Gastroesophageal sphincter (tissue), 3 donors: ENCODE data around the gene ENTPD2.

Source experiments
- POLR2A ChIP-seq, 2 donors: fragments of 450-650 bp; IDR thresholded peaks; one replicate each; pipeline ENCODE4 v1.6.1; 2017; ENCODE audit warnings: antibody characterized with exemption in 2 of 2, mild to moderate bottlenecking in 2 of 2, moderate library complexity in 1 of 2
- POLR2AphosphoS5 ChIP-seq: sonication (generic); formaldehyde crosslinking; IDR thresholded peaks from one replicate; pipeline ENCODE4 v1.6.1; 2017; ENCODE audit warnings: antibody characterized with exemption
- TF ChIP-seq, protein P1 (sequence below), 4 experiments: fragments of 200-600 bp in 2 of 4; fragments of 450-650 bp in 2 of 4; sonication (generic) in 1 of 4; IDR thresholded peaks; one replicate each; pipeline ENCODE4 v1.5.1; 2017 to 2019; ENCODE audit warnings: antibody characterized with exemption in 4 of 4, mild to moderate bottlenecking in 2 of 4, moderate library complexity in 2 of 4

GRCh38 chr9:137015976-137016375 is 37.9 kb downstream of the ENTPD2 start:
- TF ChIP-seq POLR2AphosphoS5, result no peak
- TF ChIP-seq, protein P1, sequence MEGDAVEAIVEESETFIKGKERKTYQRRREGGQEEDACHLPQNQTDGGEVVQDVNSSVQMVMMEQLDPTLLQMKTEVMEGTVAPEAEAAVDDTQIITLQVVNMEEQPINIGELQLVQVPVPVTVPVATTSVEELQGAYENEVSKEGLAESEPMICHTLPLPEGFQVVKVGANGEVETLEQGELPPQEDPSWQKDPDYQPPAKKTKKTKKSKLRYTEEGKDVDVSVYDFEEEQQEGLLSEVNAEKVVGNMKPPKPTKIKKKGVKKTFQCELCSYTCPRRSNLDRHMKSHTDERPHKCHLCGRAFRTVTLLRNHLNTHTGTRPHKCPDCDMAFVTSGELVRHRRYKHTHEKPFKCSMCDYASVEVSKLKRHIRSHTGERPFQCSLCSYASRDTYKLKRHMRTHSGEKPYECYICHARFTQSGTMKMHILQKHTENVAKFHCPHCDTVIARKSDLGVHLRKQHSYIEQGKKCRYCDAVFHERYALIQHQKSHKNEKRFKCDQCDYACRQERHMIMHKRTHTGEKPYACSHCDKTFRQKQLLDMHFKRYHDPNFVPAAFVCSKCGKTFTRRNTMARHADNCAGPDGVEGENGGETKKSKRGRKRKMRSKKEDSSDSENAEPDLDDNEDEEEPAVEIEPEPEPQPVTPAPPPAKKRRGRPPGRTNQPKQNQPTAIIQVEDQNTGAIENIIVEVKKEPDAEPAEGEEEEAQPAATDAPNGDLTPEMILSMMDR (IDR thresholded peaks at IDR 0.05), result no peak
- TF ChIP-seq POLR2A (IDR thresholded peaks at IDR 0.05), result no peak
